ENCODE results near the gene SRR.
"Not testable (repeated sequence)": the region's sequence is repeated elsewhere in the genome, so short reads cannot be mapped to it uniquely, and the experiment has no call there.

SRR gene

GRCh38 chr17:2303204-2304188, at the start of gene SRR, which contains the start of gene SMG6:
SRR (plus strand) TSS chr17:2303950; CDS start chr17:2315561, 11,611 bp downstream.
SMG6 (minus strand) TSS chr17:2303785; CDS start chr17:2303720, 65 bp downstream.
- peak; percentile 83 for DNase-seq (ENCODE audit: low spot score)

- not testable (repeated sequence) for DNase-seq (ENCODE audit: low spot score)
These were observed 44.9 kb upstream of the SRR start for GRCh38 chr17:2258830-2259229.

- DNase-seq (ENCODE audit: low spot score) = no peak
These were observed 43.8 kb upstream of the SRR start for GRCh38 chr17:2259769-2260536.

- no peak for DNase-seq (ENCODE audit: low spot score)
These were observed 41.6 kb upstream of the SRR start for GRCh38 chr17:2262135-2262587.

- DNase-seq (ENCODE audit: low spot score) = no peak
These were observed 40.3 kb upstream of the SRR start for GRCh38 chr17:2263183-2264066.

GRCh38 chr17:2264067-2264860, 39.5 kb upstream of the SRR start:
- DNase-seq (ENCODE audit: low spot score) = no peak

GRCh38 chr17:2265166-2265565, 38.6 kb upstream of the SRR start:
- DNase-seq (ENCODE audit: low spot score) = not testable (repeated sequence)

GRCh38 chr17:2266045-2266864, 37.5 kb upstream of the SRR start:
- DNase-seq (ENCODE audit: low spot score) = no peak

GRCh38 chr17:2266865-2267228, 36.9 kb upstream of the SRR start:
- DNase-seq (ENCODE audit: low spot score) = no peak

- no peak for DNase-seq (ENCODE audit: low spot score)
These were observed 36.4 kb upstream of the SRR start for GRCh38 chr17:2267354-2267753.

GRCh38 chr17:2271985-2272702, 31.6 kb upstream of the SRR start:
- no peak for DNase-seq (ENCODE audit: low spot score)

GRCh38 chr17:2274414-2274813, 29.3 kb upstream of the SRR start:
- no peak for DNase-seq (ENCODE audit: low spot score)

GRCh38 chr17:2275722-2276121, 28.0 kb upstream of the SRR start:
- no peak for DNase-seq (ENCODE audit: low spot score)

- DNase-seq (ENCODE audit: low spot score) = no peak
These were observed 26.1 kb upstream of the SRR start for GRCh38 chr17:2277429-2278170.

GRCh38 chr17:2279707-2280106, 24.0 kb upstream of the SRR start:
- DNase-seq (ENCODE audit: low spot score) = no peak

GRCh38 chr17:2282297-2282873, 21.4 kb upstream of the SRR start:
- peak; percentile 67 for DNase-seq (ENCODE audit: low spot score)

- DNase-seq (ENCODE audit: low spot score) = no peak
These were observed 20.4 kb upstream of the SRR start for GRCh38 chr17:2283302-2283701.

GRCh38 chr17:2289878-2290478, 13.8 kb upstream of the SRR start:
- no peak for DNase-seq (ENCODE audit: low spot score)

All from cerebellar cortex (tissue), 1 donor.